Adrenal gland (tissue), 5 donors: ENCODE data around the gene QPCT.
"Not testable (repeated sequence)": the region's sequence is repeated elsewhere in the genome, so short reads cannot be mapped to it uniquely, and the experiment has no call there.

ENCODE experiments used
- POLR2A ChIP-seq, 2 donors: fragments of 450-650 bp; IDR thresholded peaks; one replicate each; pipeline ENCODE4 v1.6.1; 2017; ENCODE audit warnings: antibody characterized with exemption in 2 of 2, mild to moderate bottlenecking in 2 of 2, moderate library complexity in 1 of 2
- TF ChIP-seq, protein P1 (sequence below), 6 experiments: fragments of 450-650 bp in 4 of 6; fragments of 200-600 bp in 2 of 6; sonication (generic) in 1 of 6; IDR thresholded peaks; 1 replicate in 5 of 6; 2 replicates in 1 of 6; pipeline versions ENCODE4 v1.5.1 to v1.8.0; 2016 to 2021; ENCODE audit warnings: antibody characterized with exemption in 6 of 6, mild to moderate bottlenecking in 2 of 6, moderate library complexity in 1 of 6
- donor health status: DM: no; HTN: no; CAD: no.

DNA sequence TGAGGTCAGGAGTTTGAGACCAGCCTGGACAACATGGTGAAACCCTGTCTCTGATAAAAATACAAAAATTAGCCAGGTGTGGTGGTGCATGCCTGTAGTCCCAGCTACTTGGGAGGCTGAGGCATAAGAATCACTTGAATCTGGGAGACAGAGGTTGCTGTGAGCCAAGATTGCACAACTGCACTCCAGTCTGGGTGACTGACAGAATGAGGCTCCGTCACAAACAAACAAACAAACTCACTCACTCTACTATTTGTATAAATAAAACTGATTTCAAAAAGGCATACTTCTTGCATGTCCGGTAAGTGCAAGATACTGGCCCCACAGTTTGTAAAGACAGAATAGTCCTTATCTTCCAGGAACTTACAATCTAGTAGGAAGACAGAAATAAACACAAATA is 49.6 kb upstream of the QPCT start:
- not testable (repeated sequence) for TF ChIP-seq POLR2A (IDR thresholded peaks at IDR 0.05)
- TF ChIP-seq, protein P1, sequence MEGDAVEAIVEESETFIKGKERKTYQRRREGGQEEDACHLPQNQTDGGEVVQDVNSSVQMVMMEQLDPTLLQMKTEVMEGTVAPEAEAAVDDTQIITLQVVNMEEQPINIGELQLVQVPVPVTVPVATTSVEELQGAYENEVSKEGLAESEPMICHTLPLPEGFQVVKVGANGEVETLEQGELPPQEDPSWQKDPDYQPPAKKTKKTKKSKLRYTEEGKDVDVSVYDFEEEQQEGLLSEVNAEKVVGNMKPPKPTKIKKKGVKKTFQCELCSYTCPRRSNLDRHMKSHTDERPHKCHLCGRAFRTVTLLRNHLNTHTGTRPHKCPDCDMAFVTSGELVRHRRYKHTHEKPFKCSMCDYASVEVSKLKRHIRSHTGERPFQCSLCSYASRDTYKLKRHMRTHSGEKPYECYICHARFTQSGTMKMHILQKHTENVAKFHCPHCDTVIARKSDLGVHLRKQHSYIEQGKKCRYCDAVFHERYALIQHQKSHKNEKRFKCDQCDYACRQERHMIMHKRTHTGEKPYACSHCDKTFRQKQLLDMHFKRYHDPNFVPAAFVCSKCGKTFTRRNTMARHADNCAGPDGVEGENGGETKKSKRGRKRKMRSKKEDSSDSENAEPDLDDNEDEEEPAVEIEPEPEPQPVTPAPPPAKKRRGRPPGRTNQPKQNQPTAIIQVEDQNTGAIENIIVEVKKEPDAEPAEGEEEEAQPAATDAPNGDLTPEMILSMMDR (IDR thresholded peaks at IDR 0.05): not testable (repeated sequence)
